ENCODE measurements around the gene PORCN. TPM values are rescaled to one million over a fixed set of nuclear protein-coding genes. Genes with fewer than 3 reads are reported as not detected.

Gene PORCN
- total RNA-seq, 1 donor from 2014 or later: 12.9 TPM

DNA sequence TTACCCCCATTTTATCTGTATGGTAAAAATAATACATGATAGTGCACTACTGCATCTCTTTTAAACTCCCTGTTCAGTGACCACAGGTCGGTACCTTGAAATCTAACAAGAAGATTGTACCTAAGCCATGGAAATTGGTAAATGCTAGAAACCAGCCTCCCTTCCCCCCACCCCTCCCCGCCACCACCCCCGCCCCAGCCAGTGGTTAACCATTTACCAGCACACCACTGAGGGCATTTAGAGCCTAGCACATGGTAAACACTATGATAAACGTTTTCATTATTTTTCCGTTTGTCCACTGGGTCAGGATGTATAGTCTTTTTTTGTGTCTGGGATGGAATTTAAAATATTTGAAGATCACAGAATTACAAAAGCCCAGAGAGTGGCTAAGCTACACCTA lies 33.5 kb upstream of the PORCN start:
- no peak for DNase-seq (ENCODE audit: low spot score)
- intact Hi-C loops (cut with DNase I): loop anchor here (10.0 kb wide), 2 partner anchors 390 to 640 kb away; partner anchors contain the start of gene ZNF81

DNA sequence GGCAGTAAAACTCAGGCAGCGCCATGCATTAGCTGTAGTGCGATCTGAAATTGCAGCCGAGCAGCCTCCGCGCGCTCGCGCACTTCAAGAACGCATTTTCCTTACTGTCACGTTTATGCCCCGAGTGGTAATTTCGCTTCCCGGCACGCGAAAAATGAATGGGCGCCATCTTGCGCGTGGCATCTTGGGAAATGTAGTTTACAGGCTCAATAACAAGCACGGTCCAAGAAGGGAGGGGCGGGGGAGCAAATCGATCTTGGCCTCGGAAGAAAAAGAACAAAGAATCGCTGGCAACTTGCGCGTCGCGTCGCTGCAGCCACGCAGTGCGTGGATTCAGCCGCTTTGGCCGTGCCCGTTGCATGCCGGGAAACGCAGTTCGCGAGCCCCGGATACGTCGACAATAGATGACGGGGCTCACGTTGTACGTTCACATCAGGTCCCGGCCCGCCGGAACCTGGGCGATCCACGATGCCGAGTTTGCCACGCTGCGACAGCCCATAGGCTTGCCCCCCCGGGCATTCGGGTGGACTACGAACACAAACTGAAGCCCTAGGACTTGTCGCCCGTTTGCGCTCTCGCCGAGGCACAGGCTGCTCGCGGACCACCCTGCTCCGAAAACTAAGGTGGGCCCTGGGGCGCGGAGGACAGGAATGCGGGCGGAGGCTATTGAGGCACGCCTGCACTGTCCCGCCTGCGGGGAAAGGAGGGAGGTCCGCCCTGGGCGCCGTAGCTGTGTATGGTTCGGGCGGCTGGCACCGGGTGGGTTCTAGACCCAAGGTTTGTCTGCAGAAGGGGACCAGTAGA lies 32.8 kb upstream of the PORCN start, which contains the start of gene FTSJ1:
TSS of gene FTSJ1 (plus strand) at position 426 of the 804 bp plus-strand sequence. CDS start 1,849 bp downstream, outside the sequence.
- intact Hi-C loops (cut with DNase I): loop anchor here (10.0 kb wide), 2 partner anchors 391 to 641 kb away; partner anchors contain the start of gene ZNF81

DNA sequence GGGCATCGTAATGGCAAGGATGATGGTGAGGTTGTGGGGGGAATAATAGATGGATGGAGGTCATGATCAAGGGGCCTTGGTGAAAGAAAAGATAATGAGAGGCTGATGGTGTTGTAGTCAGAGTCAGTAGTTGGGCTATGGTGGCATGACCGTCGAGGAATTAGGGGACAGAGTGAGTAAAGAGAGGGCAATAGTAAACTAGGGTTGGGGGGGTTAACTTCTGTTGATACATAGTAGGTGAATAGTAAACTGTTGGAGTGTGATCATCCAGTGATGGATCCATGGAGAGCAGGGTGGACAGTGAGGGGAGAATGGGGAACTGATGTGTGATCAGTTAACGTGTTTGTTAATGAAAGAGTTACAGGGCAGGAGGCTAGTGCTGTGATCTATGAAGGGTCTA lies 31.9 kb upstream of the PORCN start:
- intact Hi-C loops (cut with DNase I): loop anchor here (10.0 kb wide), 2 partner anchors 392 to 642 kb away; partner anchors contain the start of gene ZNF81
- no peak for DNase-seq (ENCODE audit: low spot score)

More for the DNA sequence above, 32.8 kb upstream of the PORCN start, which contains the start of gene FTSJ1:
- DNase-seq (ENCODE audit: low spot score): peak; percentile 90

DNA sequence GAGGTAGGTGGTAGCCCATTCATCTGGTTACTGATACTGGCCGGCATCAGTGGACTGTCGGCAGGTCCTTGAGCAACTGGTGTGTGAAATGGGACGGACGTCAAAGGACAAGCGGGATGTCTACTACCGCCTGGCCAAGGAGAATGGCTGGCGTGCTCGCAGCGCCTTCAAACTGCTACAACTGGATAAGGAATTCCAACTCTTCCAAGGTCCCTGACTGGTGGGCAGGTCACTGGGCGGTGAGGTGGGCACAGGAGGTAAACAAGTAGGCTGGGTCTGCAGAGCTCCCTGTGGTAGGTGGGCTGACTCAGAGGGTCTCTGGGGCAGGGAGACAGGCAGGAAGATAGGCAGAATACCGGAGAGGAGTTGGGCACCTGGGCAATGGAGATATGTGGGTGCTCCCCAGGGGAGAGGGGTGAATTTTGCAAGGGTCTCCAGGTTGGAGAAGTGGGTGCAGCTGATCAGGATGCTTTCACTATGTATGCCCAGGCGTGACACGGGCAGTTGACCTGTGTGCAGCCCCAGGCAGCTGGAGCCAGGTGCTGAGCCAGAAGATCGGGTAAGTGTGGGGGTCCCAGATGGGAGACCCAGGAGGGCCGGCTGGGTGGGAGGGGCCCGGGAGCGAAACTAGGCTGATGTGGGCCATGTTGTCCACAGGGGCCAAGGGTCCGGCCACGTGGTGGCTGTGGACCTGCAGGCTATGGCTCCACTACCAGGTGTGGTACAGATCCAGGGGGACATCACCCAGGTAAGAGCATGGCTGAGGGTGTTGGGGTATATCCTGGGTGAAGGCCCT lies 30.6 kb upstream of the PORCN start:
- no peak for DNase-seq (ENCODE audit: low spot score)
- intact Hi-C loops (cut with DNase I): loop anchor here (10.0 kb wide), 2 partner anchors 393 to 643 kb away; partner anchors contain the start of gene ZNF81

DNA sequence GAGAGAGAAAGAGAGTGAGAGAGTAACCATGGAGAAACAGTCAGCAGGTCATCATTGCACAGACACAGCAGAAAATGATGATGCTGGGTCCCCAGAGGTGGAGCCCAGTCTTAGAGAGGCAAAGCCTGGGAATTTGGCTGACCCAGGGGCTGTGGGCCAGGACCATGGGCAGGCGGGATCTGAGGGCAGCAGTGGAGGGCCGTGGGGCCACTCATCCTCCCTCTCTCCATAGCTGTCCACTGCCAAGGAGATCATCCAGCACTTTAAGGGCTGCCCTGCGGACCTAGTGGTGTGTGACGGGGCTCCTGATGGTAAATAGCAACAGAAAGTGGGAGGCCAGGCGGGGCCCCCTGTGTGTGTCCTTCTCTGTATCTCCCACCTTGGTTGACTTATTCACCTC lies 30.0 kb upstream of the PORCN start:
- no peak for DNase-seq (ENCODE audit: low spot score)
- intact Hi-C loops (cut with DNase I): loop anchor here (10.0 kb wide), 2 partner anchors 394 to 644 kb away; partner anchors contain the start of gene ZNF81

DNA sequence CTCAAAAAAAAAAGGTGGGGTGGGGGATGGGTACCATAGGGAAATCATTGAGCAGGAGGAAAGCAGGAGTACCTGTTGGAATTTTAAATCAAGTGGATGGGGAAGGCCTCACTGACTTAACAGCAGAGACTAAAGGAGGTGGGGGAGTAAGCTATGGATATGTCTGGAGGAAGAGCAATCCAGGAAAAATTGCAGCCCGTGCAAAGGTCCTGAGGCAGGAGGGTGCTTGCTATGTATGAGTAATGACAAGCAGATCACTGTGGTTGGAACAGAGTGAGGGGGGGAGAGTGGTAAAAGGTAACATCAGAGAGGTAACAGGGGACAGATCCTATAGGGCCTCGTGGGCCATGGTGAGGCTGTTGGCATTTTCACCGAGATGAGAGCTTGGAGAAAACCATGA lies 28.6 kb upstream of the PORCN start:
- intact Hi-C loops (cut with DNase I): no loop called here
- DNase-seq (ENCODE audit: low spot score): no peak

DNA sequence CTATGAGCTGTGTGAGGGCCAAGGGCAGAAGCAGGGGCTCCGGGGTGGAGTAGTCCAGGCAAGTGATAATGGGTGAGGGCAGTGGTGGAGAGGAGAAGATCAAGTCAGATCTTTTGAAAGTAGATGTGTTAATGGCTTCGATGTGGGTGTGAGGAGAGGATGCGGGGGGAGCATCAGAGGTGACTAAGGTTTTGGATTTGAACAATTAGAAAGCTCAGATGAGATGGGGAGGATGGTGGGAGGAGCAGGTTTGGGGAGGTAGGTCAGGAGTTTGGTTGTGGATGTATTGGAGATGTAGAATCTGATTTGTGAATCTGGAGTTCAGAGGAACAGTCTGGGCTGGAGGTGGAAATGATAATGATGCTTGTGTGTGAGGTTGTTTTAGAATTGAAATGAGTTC lies 28.2 kb upstream of the PORCN start:
- DNase-seq (ENCODE audit: low spot score): no peak
- intact Hi-C loops (cut with DNase I): no loop called here

DNA sequence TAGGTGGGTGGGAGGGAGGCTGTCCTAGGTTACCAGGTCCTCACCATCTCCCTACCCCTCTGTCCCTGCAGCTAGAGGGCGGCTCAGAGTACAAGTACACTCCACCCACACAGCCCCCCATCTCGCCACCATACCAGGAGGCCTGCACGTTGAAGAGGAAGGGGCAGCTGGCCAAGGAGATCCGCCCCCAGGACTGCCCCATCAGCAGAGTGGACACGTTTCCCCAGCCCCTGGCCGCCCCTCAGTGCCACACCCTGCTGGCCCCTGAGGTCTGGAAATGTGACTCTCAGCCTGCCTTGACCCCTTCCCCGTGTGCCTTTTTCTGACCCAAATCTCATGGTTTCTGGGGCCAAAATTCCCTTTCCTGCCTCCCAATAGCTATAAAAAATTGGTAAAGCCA lies 26.3 kb upstream of the PORCN start:
- intact Hi-C loops (cut with DNase I): no loop called here
- DNase-seq (ENCODE audit: low spot score): no peak

DNA sequence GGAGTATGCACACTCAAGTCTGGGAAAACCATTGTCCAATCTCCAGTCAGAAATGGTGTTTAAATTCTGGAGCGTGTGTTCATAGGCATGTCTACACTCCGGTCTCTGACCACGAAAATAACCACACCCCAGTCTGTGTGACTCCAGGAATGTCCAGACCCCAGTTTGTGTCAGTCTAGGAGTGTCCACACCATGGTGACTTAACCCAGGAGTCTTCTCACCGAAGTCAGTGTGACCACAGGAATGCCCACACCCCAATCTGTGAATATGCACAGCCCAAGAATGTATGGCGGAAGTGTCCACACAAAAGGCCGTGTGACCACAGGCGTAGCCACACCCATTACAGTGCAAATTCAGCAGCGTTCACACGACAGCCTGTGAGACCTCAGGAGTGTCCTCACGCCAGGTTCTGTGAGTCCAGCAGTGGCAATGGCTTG lies 21.4 kb upstream of the PORCN start:
- intact Hi-C loops (cut with DNase I): no loop called here
- no peak for DNase-seq (ENCODE audit: low spot score)

DNA sequence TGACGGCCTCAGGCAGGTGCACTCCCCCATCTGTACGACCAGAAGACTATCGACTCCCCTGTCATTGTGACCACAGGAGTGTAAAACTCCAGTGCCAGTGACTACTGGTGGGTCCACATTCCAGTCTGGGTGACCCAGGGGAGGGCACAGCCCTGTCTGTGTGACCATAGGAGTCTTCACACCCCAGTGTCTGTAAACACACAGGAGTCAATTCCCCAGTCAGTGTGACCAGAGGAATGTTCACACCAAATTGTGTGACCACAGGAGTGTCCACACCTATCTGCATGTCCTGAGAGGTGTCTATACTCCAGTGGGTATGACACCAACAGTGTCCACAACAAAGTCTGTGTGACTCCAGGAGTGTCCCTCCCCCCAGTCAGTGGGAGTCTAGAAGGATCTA lies 20.8 kb upstream of the PORCN start:
- intact Hi-C loops (cut with DNase I): no loop called here
- no peak for DNase-seq (ENCODE audit: low spot score)

DNA sequence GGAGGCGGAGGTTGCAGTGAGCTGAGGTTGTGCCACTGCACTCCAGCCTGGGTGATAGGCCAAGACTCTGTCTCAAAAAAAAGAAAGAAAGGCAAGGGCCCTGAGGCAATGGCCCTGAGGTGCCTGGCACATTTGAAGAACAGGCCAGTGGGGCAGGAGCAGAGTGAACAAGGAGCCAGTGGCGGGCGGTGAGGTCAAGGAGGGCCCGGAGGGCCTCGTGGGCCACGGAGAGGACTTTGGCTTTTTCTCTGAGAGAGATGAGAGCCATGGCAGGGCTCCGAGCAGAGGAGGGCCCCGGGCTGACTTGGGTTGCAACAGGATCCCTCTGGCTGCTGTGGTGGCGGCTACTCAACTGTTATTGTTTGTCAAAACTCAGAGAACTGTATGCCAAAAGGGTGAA lies 19.5 kb upstream of the PORCN start:
- intact Hi-C loops (cut with DNase I): no loop called here
- no peak for DNase-seq (ENCODE audit: low spot score)

DNA sequence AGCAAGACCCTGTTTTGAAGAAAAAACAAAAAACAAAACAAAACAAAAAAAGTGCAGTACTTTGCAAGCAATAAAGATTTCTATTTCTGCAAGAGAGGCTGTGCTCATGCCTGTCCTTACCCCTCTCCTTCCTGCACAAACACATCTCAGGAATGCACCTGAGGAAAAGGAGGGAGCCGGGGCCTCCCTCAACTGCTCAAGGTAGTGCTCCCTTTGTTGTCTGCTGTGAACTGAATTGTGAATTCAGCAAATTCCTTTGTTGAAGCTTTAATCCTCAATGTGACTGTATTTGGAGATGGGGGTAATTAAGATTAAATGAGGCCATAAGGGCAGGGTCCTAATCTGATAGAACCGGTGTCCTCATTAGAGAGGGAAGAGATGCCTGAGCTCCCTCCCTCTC lies 18.9 kb upstream of the PORCN start:
- no peak for DNase-seq (ENCODE audit: low spot score)
- intact Hi-C loops (cut with DNase I): no loop called here

DNA sequence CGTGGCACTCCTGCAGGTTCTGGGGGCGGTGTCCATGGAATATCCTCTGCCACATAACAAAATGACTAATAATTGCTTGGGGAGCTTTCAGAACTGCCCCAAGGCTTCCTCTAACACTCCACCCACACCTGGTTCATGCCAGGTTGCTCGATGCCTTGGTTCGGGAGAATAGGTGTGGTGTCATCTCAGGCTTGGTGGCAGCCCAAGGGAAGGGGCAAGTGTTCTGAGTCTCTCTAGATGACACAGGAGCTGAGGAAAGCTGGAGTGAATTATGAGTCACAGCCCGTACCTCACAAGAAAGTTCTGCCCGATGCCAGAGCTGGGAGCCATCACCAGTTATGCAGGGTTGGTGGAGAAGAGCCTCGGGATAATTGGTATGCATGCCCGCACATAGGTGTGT lies 18.1 kb upstream of the PORCN start:
- DNase-seq (ENCODE audit: low spot score): no peak
- intact Hi-C loops (cut with DNase I): no loop called here

DNA sequence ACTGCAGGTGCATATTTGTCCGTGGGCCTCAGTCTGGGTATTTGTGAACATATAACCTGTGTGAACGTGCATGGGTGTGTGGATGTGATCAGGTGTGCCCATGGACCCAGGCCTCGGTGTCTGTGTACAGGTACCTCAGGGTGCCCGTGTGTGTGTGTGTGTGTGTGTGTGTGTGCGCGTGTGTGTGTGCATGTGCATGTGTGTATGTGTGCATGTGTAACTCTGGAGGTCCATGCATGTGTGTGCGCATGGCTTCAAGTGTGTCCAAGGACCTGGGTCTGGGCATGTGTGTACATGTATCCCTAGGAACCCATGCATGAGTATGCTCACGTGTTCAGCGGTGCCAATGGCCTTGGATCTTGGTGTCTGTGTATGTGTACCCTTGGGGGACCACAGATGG lies 17.0 kb upstream of the PORCN start:
- intact Hi-C loops (cut with DNase I): no loop called here
- DNase-seq (ENCODE audit: low spot score): no peak

DNA sequence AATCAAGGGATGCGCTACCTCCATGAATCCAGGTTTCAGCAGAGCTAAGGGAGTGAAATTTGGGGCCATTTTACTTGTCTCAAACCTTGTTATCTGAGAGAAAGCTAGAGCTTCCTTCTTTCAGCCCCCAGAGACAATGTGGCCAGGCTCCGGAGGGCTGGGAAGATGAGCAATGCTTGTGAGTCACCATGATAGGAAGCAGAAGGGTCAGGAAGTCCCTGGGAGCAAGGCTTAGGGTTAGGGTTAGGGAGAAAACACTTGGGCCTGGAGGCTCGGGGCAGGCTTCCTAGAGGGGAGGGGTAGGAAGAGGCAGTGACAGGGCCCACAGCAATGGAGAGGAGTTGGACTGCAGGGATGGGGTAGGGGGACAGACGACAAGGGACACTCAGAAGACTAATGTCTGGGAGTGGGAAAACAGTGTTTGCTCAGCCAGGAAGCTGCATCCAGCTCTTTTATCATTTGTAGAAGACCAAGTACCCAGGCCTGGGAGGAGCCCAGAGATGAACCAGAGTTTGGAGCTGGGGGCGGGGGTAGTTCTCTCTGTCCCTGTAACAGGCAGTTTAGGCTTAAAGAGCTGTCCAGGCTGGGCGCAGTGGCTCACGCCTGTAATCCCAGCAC lies 16.4 kb upstream of the PORCN start:
- intact Hi-C loops (cut with DNase I): no loop called here
- no peak for DNase-seq (ENCODE audit: low spot score)

DNA sequence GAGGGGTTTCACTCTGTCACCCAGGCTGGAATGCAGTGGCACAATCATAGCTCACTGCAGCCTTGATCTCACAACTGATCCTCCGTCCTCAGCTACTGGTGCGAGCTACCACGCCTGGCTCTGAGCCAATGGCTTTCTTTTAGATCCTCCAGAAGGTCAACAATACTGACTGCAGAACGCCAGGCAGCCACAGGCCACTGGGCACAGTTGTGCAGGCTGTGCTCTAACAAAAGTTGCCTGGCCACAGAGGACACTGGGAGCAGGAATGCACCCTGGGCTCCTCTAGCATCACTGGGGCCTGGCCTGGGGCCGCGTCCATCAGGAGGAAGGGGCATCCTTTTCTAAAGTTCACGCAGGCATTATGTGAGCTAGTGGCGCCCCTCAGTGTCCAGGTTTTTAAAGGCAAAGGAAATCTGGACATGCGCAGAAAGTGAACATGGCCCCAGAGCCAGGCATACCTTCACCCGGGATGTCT lies 14.9 kb upstream of the PORCN start:
- intact Hi-C loops (cut with DNase I): no loop called here
- DNase-seq (ENCODE audit: low spot score): no peak

DNA sequence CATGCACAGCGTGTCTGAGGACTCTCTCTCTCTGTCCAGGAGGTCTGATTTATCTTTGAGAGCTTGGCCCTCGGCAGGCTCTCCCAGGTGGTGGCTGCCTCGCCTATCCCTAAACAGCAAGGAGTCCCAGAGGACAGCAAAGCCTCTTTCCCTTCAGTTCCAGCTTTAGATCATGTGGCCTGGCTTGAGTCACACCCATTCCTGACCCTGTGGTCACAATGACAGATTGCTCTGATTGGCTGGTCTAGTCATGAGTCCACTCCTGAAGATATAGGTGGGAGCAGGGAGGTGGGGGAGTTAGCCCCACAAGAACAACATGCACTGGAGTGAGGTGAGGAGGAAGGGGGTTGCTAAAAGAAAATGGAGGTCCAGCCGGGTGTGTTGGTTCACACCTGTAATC lies 12.1 kb upstream of the PORCN start:
- peak; percentile 63 for DNase-seq (ENCODE audit: low spot score)
- intact Hi-C loops (cut with DNase I): no loop called here

DNA sequence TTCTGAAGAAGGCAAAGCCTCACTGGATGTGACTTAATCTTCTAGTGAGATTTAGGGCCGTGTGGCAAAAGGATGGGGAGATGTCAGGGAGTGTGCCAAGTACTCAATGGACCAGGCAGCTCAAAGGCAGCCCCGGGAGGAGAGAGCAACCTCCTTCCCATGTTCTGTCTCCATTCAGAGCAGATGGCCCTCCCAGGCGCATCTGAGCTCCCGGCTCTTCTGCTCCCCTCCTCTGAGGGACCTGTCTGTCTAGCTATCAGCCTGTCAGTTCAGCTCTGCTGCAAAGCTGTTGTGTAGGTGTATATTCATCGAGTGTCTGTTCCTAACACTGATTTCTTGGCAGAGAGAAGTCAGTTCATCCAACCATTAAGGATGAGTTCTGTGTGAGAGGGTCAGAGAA lies 10.9 kb upstream of the PORCN start:
- intact Hi-C loops (cut with DNase I): no loop called here
- no peak for DNase-seq (ENCODE audit: low spot score)

DNA sequence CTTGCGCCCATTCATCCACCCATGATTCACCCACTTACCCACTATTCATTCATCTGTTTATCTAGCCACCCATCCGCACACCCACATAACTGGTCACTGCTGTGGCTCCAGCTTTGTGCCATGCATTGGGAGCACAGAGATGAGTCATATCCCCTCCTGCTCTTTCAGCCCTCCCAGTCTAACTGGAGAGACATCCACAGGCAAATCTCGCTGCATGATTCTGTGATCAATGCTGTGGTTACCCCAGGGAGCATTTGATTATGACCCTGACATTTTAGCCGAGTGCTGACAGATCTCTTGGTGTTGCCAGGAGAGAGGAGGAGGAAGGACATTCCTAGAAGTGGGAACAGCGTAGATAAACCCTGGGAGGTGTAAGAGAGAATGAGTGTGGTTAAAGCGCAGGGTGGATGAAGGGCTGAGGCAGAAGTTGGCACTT lies 10.4 kb upstream of the PORCN start:
- intact Hi-C loops (cut with DNase I): no loop called here
- no peak for DNase-seq (ENCODE audit: low spot score)

DNA sequence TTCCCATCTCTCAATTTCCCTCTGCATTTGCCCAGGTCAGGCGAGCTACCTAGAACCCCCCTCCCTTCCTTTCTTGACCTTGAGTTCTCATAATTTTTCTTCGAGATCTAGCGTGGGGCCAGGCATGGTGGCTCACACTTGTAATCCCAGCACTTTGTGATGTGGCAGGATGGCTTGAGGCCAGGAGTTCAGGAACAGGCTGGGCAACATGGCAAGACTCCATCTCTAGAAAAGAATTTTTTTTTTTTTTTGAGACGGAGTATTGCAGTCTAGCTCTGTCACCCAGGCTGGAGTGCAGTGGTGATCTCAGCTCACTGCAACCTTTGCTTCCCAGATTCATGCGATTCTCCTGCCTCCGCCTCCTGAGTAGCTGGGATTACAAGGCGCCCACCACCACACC lies 4.5 kb upstream of the PORCN start:
- intact Hi-C loops (cut with DNase I): no loop called here
- no peak for DNase-seq (ENCODE audit: low spot score)

Data from cardiac septum (tissue), 1 donor.